ENCODE results near the gene BICDL2. TPM values are rescaled to one million over a fixed set of nuclear protein-coding genes. Genes with fewer than 3 reads are reported as not detected.

The BICDL2 gene
- total RNA-seq, 1 donor from 2014 or later, result 24.5 TPM

DNA sequence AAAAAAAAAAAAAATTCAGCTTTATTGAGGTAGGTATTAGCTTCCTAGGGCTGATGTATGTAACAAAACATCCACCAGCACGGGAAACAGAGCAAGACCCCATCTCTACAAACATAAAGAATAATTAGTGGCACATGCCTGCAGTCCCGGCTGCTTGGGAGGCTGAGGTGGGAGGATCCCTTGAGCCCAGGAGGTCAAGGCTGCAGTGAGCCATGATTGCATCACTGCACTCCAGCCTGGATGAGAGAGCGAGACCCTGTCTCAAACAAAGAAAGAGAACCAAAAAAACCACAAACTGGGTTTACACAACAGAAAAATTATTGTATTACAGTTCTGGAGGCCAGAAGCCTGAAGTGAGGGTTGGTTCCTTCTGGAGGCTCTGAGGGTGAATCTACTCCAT, 5.6 kb upstream of the BICDL2 start:
- H3K4me3 ChIP-seq (ENCODE audit: low read depth, low read length), result no peak overlapping the region
- H3K36me3 ChIP-seq (ENCODE audit: control insufficient read depth, insufficient read depth, low read length), result no peaks in the 10 kb centered on the region
- FAIRE-seq (no peak), DNase-seq (ENCODE audit: low read depth) (no peak)
- peaks cover 12% of the 10 kb centered on the region for H3K27me3 ChIP-seq (ENCODE audit: control insufficient read depth, insufficient read depth, low read length)
- TF ChIP-seq, protein P1, sequence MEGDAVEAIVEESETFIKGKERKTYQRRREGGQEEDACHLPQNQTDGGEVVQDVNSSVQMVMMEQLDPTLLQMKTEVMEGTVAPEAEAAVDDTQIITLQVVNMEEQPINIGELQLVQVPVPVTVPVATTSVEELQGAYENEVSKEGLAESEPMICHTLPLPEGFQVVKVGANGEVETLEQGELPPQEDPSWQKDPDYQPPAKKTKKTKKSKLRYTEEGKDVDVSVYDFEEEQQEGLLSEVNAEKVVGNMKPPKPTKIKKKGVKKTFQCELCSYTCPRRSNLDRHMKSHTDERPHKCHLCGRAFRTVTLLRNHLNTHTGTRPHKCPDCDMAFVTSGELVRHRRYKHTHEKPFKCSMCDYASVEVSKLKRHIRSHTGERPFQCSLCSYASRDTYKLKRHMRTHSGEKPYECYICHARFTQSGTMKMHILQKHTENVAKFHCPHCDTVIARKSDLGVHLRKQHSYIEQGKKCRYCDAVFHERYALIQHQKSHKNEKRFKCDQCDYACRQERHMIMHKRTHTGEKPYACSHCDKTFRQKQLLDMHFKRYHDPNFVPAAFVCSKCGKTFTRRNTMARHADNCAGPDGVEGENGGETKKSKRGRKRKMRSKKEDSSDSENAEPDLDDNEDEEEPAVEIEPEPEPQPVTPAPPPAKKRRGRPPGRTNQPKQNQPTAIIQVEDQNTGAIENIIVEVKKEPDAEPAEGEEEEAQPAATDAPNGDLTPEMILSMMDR (IDR thresholded peaks at IDR 0.05; ENCODE audit: insufficient read depth, low read length, severe bottlenecking), result no peak

DNA sequence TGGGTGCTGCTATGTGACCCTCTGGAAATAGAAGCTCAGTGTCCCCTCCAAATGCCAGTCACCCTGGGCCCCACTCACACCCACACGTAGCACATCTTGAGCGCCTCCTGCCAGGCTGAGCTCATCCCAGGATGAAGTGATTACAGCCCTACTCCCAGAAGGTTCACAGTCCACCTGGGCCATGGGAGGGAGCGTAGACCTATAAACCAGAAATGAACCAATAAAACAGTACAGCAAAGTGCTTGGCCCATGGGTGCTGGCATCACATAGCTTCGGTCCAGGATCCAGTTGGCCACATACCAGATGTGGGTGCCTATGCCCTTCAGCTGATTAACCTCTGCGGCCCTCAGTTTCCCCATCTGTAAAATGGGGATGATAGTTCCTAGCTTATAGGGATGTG, 2.2 kb upstream of the BICDL2 start:
- FAIRE-seq, result no peak
- Histone ChIP-seq H3K27me3 (ENCODE audit: control insufficient read depth, insufficient read depth, low read length) (peaks cover 13% of the 10 kb centered on the region), H3K36me3 (ENCODE audit: control insufficient read depth, insufficient read depth, low read length) (peaks cover 1% of the 10 kb centered on the region), H3K4me3 (ENCODE audit: low read depth, low read length) (no peak overlapping the region)
- TF ChIP-seq, protein P1 (IDR thresholded peaks at IDR 0.05; ENCODE audit: insufficient read depth, low read length, severe bottlenecking), result no peak
- DNase-seq (ENCODE audit: low read depth), result no peak

DNA sequence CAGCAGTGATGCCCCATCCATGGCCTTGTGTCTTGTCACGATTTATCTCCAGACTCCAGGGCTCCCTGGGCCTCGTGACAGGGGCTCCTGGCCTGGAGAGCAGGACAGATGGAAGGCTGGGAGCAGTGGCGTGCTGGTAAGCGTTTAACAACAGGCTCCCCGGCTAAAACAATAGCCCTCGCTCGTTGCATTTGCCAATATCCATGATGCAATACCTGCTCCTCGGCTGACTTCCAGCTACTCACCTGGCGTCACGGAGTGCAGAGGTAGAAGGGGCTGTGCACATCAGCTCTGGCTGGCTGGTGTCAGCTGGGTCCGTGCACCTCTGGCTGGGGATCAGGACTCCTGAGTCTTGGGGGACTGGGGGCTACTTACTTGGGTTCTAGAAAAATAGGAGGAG, 1.5 kb upstream of the BICDL2 start:
- peaks cover 13% of the 10 kb centered on the region for H3K27me3 ChIP-seq (ENCODE audit: control insufficient read depth, insufficient read depth, low read length)
- DNase-seq (ENCODE audit: low read depth) (peak; percentile 75), FAIRE-seq (peak; percentile 97)
- TF ChIP-seq, protein P1 (IDR thresholded peaks at IDR 0.05; ENCODE audit: insufficient read depth, low read length, severe bottlenecking), result no peak
- no peak overlapping the region for H3K4me3 ChIP-seq (ENCODE audit: low read depth, low read length)
- peaks cover 2% of the 10 kb centered on the region for H3K36me3 ChIP-seq (ENCODE audit: control insufficient read depth, insufficient read depth, low read length)

DNA sequence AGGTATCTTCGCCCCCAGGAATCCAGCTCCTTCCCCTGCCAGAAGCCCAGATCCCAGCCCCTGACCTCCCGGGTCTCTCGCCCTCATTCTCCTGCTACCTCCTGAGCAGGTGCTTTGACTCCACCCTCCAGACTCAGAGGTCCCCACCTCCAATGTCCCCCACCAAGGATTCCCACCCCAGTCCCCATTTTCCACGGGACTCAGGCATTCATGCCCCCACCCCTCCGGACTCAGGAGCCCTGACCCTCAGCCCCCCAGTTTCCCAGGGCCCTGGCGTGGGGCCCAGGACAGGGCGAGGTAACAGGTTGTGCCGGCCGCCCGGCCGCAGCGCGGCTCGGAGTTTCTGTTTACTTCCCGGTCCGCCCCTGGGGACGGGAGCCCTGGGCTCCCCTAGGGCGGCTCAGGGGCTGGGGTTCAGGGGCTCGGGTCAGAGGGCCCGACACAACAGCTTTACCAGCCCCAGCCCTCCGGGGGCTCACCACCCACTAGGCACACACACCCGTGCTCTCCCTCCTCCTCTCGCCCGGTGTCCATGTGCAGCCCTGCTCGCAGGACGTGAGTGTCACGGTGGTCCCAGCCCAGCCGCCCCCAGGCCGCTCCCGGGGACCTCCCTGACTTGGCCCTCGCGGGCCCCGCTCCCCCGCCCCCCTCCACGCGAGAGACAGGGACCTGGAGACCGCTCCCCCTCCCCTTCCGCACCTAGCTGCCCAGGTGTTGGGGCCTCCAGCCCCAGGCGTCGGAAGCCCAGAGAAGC, 595 bp downstream of the BICDL2 start:
- peak overlapping the region; percentile 72 for H3K4me3 ChIP-seq (ENCODE audit: low read depth, low read length)
- peaks cover 2% of the 10 kb centered on the region for H3K36me3 ChIP-seq (ENCODE audit: control insufficient read depth, insufficient read depth, low read length)
- DNase-seq (ENCODE audit: low read depth) (no peak), FAIRE-seq (no peak)
- TF ChIP-seq, protein P1 (IDR thresholded peaks at IDR 0.05; ENCODE audit: insufficient read depth, low read length, severe bottlenecking), result no peak
- peaks cover 13% of the 10 kb centered on the region for H3K27me3 ChIP-seq (ENCODE audit: control insufficient read depth, insufficient read depth, low read length)

DNA sequence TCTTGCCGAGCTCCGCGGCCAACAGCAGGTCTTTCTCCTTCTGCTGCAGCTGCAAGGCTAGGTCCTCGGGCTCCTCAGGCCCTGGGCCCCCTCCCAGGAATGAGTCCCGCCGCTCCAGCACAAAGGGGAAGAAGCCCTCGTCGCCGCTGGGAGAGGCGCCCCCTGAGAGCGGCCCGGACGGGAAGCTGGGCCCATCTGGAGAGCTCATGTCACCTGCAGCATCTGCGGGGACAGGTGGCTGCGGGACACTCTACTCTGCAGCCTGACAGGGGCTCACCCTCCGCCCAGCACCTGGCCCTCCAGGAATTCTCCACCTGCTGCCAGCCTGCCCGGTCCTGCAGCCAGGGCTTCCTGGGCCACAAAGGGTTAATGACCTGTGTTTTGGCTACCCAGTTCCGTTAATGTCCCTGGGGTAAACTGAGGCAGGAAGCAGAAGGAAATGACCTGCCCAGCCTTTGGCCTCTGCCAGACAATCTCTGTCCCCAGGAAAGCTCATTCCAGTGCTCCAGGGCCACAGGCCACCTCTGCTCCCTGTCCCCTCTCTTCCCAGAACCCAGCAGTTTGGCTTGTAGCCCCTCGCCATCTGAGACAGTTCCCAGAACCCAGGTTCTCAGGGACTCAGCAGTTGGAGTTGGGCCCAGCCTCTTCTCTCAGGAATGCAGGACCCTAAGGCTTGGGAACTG, 1.3 kb downstream of the BICDL2 start:
- Histone ChIP-seq H3K36me3 (ENCODE audit: control insufficient read depth, insufficient read depth, low read length) (peaks cover 2% of the 10 kb centered on the region), H3K27me3 (ENCODE audit: control insufficient read depth, insufficient read depth, low read length) (peaks cover 13% of the 10 kb centered on the region), H3K4me3 (ENCODE audit: low read depth, low read length) (peak overlapping the region; percentile 72)
- no peak for FAIRE-seq
- DNase-seq (ENCODE audit: low read depth), result no peak
- TF ChIP-seq, protein P1 (IDR thresholded peaks at IDR 0.05; ENCODE audit: insufficient read depth, low read length, severe bottlenecking), result no peak

Data from bronchial epithelial cell (primary cell).